HL-60 (cell line): ENCODE measurements around the gene TM6SF1.

Source experiments
- CTCF ChIP-seq: IDR thresholded peaks from one replicate; pipeline ENCODE4 v1.5.1; 2011; ENCODE audit warnings: low read length, control low read depth, inconsistent platforms; ENCODE audit not compliant: insufficient read depth
- GABPA ChIP-seq: IDR thresholded peaks from 2 replicates; pipeline ENCODE4 v1.6.1; 2012; ENCODE audit warnings: low read depth
- POLR2AphosphoS5 ChIP-seq: IDR thresholded peaks from 2 replicates; pipeline ENCODE4 v1.6.1; 2012; ENCODE audit warnings: low read depth
- SPI1 ChIP-seq: IDR thresholded peaks from 2 replicates; pipeline ENCODE4 v1.6.1; 2012; ENCODE audit warnings: low read depth, mild to moderate bottlenecking, borderline replicate concordance
- TF ChIP-seq, protein P1 (sequence below): IDR thresholded peaks from 2 replicates; pipeline ENCODE4 v1.6.1; 2012; ENCODE audit warnings: low read depth; ENCODE audit not compliant: insufficient replicate concordance

DNA sequence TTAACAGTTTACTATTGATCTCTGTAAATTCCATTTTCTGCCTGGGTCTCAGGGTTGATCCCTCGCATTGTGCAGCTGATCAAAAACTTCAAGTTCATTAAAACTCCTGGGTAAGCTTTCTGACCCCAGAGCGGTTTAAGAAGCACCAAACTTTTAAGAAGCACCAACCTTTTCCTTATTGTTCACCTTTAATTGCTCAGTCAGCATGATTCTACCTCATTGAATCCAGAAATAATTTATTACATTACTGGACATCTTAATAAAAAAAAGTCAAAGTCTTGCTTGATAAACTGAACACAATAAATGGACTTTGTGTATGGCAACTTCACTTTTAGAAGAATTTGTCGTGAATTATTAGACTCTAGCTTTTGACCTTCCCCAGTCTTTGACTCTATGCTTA lies 53.3 kb downstream of the TM6SF1 start:
- TF ChIP-seq, protein P1, sequence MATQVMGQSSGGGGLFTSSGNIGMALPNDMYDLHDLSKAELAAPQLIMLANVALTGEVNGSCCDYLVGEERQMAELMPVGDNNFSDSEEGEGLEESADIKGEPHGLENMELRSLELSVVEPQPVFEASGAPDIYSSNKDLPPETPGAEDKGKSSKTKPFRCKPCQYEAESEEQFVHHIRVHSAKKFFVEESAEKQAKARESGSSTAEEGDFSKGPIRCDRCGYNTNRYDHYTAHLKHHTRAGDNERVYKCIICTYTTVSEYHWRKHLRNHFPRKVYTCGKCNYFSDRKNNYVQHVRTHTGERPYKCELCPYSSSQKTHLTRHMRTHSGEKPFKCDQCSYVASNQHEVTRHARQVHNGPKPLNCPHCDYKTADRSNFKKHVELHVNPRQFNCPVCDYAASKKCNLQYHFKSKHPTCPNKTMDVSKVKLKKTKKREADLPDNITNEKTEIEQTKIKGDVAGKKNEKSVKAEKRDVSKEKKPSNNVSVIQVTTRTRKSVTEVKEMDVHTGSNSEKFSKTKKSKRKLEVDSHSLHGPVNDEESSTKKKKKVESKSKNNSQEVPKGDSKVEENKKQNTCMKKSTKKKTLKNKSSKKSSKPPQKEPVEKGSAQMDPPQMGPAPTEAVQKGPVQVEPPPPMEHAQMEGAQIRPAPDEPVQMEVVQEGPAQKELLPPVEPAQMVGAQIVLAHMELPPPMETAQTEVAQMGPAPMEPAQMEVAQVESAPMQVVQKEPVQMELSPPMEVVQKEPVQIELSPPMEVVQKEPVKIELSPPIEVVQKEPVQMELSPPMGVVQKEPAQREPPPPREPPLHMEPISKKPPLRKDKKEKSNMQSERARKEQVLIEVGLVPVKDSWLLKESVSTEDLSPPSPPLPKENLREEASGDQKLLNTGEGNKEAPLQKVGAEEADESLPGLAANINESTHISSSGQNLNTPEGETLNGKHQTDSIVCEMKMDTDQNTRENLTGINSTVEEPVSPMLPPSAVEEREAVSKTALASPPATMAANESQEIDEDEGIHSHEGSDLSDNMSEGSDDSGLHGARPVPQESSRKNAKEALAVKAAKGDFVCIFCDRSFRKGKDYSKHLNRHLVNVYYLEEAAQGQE = no peak
- TF ChIP-seq CTCF = no peak
- TF ChIP-seq GABPA = no peak
- no peak for TF ChIP-seq POLR2AphosphoS5
- TF ChIP-seq SPI1 = no peak
